ENCODE data around the gene HOPX.
"Not testable (repeated sequence)": the region's sequence is repeated elsewhere in the genome, so short reads cannot be mapped to it uniquely, and the experiment has no call there.

The HOPX gene

DNA sequence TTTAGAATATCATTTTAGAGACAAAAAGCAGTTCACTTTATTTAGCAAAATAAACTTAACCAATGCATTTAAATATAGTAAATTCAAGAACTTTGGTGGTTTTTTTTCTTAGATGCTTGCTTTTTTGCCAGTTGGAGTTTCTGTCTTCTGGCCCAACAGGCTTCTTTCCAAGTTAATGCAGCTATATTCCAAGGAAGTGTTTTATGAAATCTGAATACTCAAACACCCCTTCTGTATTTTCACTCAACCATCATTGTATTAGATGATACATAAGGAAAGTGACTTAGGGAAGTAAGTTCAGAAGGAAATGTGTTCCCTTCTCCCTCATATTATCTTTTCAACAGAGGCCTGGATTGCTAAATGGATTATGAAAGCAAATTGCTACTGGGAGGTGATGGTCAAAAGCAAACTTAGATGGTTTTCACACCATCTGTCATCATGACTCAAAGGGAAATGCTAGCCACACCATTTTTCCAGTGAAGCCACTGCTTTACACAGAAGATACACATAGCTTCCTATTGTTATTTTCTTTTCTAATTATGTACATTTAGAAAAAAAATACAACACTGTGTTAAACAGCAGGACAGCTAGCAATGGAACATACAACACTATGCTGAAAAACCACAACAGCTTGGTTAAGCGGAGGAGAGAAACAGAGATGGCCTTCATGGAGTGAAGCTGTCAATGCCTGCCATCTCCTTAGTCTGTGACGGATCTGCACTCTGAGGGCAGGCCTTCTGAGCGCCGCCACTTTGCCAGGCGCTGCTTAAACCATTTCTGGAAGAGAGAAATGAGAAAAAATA, 32.9 kb downstream of the HOPX start:
- Histone ChIP-seq H3K36me3 (ENCODE audit: insufficient read depth, low read length) (0 out of 2 replicates have a peak, but pooled peaks cover 3% of the 10 kb centered on the region), H2AFZ (ENCODE audit: low read length, unreplicated experiment) (no peak overlapping the region), H3K27me3 (ENCODE audit: insufficient read depth, low read length) (no peaks in the 10 kb centered on the region), H3K79me2 (ENCODE audit: control insufficient read depth, insufficient read depth, low read length, unreplicated experiment) (no peaks in the 10 kb centered on the region), H3K4me1 (ENCODE audit: control insufficient read depth, insufficient read depth, low read length, unreplicated experiment) (peaks cover 7% of the 10 kb centered on the region), H3K27ac (ENCODE audit: low read depth, low read length) (no peak overlapping the region), H3K4me3 (ENCODE audit: low read depth, low read length) (no peak overlapping the region)

DNA sequence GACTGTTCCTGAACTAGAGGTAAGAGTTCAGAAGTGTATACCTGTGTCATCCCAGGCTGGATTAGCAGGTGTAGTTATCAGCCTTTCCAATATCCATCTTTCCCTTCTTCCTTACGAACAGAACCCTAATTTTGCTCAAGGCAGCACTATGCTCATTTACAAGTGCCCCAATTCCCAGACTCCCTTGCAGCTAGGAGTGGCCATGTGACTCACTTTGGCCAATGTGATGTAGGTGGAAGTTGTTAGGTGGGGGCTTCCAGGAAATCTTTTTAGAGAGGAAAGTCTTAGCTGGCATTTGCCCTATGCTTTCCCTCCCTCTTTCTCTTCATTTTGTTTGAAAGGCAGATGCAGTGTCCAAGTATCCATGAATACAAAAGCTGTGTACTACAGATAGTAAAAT, 34.8 kb downstream of the HOPX start:
- no peak overlapping the region for H2AFZ ChIP-seq (ENCODE audit: low read length, unreplicated experiment)
- no peaks in the 10 kb centered on the region for H3K79me2 ChIP-seq (ENCODE audit: control insufficient read depth, insufficient read depth, low read length, unreplicated experiment)
- H3K27me3 ChIP-seq (ENCODE audit: insufficient read depth, low read length): no peaks in the 10 kb centered on the region
- no peak overlapping the region for H3K27ac ChIP-seq (ENCODE audit: low read depth, low read length)
- H3K36me3 ChIP-seq (ENCODE audit: insufficient read depth, low read length): 0 out of 2 replicates have a peak, but pooled peaks cover 3% of the 10 kb centered on the region
- no peak overlapping the region for H3K4me3 ChIP-seq (ENCODE audit: low read depth, low read length)
- H3K4me1 ChIP-seq (ENCODE audit: control insufficient read depth, insufficient read depth, low read length, unreplicated experiment): peaks cover 12% of the 10 kb centered on the region

DNA sequence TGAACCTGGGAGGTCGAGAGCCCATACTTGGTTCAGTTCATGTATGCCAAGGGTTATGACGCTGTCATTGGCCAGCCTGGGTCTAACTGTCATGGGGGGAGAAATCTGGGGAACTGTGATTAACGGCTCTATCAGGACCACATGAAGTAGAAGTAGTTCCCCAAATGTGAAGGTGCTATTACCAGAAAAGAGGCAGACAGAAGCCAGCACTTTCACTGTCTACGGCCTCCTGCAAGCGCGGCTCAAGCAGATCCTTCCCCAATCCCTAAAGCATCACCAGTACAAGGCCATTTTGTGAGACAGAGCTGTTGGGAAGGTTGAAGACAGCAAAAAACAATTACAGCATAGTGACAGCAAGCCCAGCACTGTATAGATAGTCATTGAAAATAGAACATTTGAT, 37.5 kb downstream of the HOPX start:
- H2AFZ ChIP-seq (ENCODE audit: low read length, unreplicated experiment): no peak overlapping the region
- 0 out of 2 replicates have a peak, but pooled peaks cover 3% of the 10 kb centered on the region for H3K36me3 ChIP-seq (ENCODE audit: insufficient read depth, low read length)
- H3K27me3 ChIP-seq (ENCODE audit: insufficient read depth, low read length): no peaks in the 10 kb centered on the region
- H3K27ac ChIP-seq (ENCODE audit: low read depth, low read length): no peak overlapping the region
- H3K4me3 ChIP-seq (ENCODE audit: low read depth, low read length): no peak overlapping the region
- H3K4me1 ChIP-seq (ENCODE audit: control insufficient read depth, insufficient read depth, low read length, unreplicated experiment): peaks cover 24% of the 10 kb centered on the region
- no peaks in the 10 kb centered on the region for H3K79me2 ChIP-seq (ENCODE audit: control insufficient read depth, insufficient read depth, low read length, unreplicated experiment)

DNA sequence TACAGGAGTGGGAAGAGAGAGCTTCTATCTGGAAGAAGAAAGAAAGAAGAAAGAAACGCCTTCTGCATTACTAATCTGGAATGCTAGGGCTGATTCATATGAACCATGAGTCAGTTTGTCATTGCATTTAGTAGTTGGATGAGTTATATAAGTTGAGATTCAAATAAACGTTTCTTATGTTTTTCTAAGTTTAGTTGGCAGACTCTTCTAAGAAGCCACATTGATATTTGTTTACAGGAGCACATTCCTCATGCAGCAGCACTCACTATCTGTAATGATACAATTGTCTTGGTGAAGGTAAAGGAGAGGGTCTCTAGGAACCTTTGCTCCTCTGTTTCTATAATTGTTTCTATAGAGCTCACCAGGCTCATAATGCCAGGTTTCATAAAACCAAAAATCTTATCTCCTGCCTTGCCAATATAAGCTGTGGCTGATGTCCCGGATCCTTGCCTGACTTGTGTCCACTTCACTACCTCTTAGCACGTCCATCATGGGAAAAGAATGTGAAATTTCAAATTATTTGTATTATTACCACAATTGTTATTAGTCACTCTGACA, 39.5 kb downstream of the HOPX start:
- peak overlapping the region; percentile 6; the same call in 1 of the 2 replicates for H3K4me3 ChIP-seq (ENCODE audit: low read depth, low read length)

DNA sequence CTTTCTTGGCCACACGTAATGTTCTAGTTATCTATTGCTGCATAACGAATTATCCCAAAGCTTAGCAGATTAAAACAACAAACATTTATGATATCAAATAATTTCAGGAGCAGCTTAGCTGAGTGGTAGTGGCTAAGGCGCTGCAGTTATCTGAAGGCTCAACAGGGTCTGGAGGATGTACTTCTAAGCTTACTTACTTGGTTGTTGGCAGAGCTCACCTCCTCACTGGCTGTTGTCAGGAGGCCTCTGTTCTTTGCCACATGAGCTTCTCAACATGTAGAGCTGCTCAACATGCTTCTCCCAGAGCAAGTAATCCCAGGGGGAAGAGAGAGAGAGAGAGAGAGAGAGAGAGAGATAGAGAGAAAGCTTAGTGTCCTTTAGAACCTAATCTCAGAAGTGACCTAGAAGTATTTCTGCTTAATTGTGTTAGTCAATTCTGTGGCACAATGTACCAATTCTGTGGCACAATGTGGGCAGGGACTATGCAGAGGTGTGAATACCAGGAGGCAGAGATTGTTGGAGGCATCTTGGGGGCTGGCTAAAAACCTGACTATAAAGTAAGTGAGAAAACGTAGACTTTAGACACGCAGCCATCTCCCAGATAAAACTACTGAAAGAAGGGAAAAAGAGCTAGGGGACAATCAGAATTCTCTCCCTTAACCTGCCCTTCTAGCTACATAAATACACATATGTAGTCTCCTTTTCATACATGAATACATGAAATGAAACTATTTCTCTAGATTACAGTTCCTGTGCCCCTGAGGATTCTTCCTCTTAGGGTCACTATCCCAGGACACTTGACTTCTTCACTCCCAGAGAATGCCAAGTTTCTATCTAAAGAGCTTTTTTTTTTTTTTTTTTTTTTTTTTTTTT, 40.2 kb downstream of the HOPX start:
- Histone ChIP-seq H3K4me3 (ENCODE audit: low read depth, low read length) (peak overlapping the region; percentile 7; the same call in 1 of the 2 replicates), H3K27ac (ENCODE audit: low read depth, low read length) (peak overlapping the region; percentile 96), H3K4me1 (ENCODE audit: control insufficient read depth, insufficient read depth, low read length, unreplicated experiment) (peaks cover 21% of the 10 kb centered on the region), H3K27me3 (ENCODE audit: insufficient read depth, low read length) (no peaks in the 10 kb centered on the region), H3K36me3 (ENCODE audit: insufficient read depth, low read length) (no peaks in the 10 kb centered on the region), H2AFZ (ENCODE audit: low read length, unreplicated experiment) (peak overlapping the region; percentile 16), H3K79me2 (ENCODE audit: control insufficient read depth, insufficient read depth, low read length, unreplicated experiment) (no peaks in the 10 kb centered on the region)

More for the DNA sequence above, 39.5 kb downstream of the HOPX start:
- Histone ChIP-seq H3K79me2 (ENCODE audit: control insufficient read depth, insufficient read depth, low read length, unreplicated experiment) (no peaks in the 10 kb centered on the region), H3K36me3 (ENCODE audit: insufficient read depth, low read length) (0 out of 2 replicates have a peak, but pooled peaks cover 3% of the 10 kb centered on the region), H3K27me3 (ENCODE audit: insufficient read depth, low read length) (no peaks in the 10 kb centered on the region), H3K4me1 (ENCODE audit: control insufficient read depth, insufficient read depth, low read length, unreplicated experiment) (peaks cover 21% of the 10 kb centered on the region), H2AFZ (ENCODE audit: low read length, unreplicated experiment) (no peak overlapping the region), H3K27ac (ENCODE audit: low read depth, low read length) (peak overlapping the region; percentile 96)

DNA sequence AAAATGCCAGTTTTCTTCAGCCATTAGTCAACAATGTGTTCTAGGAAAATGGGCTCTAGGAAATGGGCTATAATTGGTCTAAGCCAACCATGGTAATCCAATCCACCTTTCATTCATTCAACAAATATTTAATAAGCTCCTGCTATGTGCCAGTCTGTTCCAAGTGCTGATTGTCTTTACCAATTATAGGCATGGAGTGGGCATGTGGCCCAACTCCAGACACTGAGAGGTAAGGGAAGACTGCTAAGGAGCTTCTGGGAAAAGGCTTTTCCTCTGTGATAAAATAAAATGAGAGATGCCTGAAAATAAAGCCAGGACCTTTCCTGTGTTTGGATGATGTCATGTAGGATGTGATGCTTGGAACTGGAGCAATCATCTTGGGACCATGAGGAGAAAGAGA, 43.3 kb downstream of the HOPX start:
- H3K4me1 ChIP-seq (ENCODE audit: control insufficient read depth, insufficient read depth, low read length, unreplicated experiment): peaks cover 21% of the 10 kb centered on the region
- H3K36me3 ChIP-seq (ENCODE audit: insufficient read depth, low read length): no peaks in the 10 kb centered on the region
- peak overlapping the region; percentile 24 for H2AFZ ChIP-seq (ENCODE audit: low read length, unreplicated experiment)
- no peaks in the 10 kb centered on the region for H3K27me3 ChIP-seq (ENCODE audit: insufficient read depth, low read length)
- H3K79me2 ChIP-seq (ENCODE audit: control insufficient read depth, insufficient read depth, low read length, unreplicated experiment): no peaks in the 10 kb centered on the region
- no peak overlapping the region for H3K27ac ChIP-seq (ENCODE audit: low read depth, low read length)
- no peak overlapping the region for H3K4me3 ChIP-seq (ENCODE audit: low read depth, low read length)

DNA sequence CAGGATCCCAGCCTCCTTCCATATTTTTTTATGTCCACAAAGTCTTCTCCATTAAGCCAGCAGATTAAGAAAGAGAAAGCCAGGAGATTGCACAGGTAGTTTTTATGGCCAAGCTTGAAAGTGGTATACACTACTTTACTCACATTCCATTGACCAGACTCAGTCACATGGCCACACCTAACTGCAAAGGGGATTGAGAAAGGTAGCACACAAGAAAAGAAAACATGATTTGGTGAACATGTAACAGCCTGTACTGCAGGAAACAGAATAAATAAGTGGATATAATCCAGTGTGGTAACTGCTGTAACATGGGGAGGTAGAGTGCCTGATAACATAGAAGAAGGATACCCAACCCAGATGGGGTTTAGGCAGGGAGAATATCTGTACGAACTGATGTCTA, 43.9 kb downstream of the HOPX start:
- Histone ChIP-seq H3K79me2 (ENCODE audit: control insufficient read depth, insufficient read depth, low read length, unreplicated experiment) (no peaks in the 10 kb centered on the region), H3K4me1 (ENCODE audit: control insufficient read depth, insufficient read depth, low read length, unreplicated experiment) (peaks cover 16% of the 10 kb centered on the region), H3K36me3 (ENCODE audit: insufficient read depth, low read length) (no peaks in the 10 kb centered on the region), H2AFZ (ENCODE audit: low read length, unreplicated experiment) (no peak overlapping the region), H3K27ac (ENCODE audit: low read depth, low read length) (no peak overlapping the region), H3K27me3 (ENCODE audit: insufficient read depth, low read length) (no peaks in the 10 kb centered on the region), H3K4me3 (ENCODE audit: low read depth, low read length) (no peak overlapping the region)

DNA sequence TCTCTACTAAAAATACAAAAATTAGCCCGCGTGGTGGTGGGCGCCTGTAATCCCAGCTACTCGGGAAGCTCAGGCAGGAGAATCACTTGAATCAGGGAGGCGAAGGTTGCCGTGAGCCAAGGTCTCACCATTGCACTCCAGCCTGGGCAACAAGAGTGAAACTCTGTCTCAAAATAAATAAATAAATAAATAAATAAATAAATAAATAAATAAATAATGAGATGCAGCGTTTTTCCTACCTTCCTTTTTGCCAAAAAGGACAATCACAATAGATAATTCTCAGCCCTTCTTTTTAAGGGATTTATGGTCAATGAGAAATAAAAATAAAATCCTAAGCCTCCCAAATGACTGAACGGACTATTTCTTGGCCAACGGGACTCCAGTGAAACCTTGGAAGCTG, 46.1 kb downstream of the HOPX start:
- H3K4me1 ChIP-seq (ENCODE audit: control insufficient read depth, insufficient read depth, low read length, unreplicated experiment): peaks cover 12% of the 10 kb centered on the region
- not testable (repeated sequence) for H2AFZ ChIP-seq (ENCODE audit: low read length, unreplicated experiment); H3K79me2 ChIP-seq (ENCODE audit: control insufficient read depth, insufficient read depth, low read length, unreplicated experiment); H3K27ac ChIP-seq (ENCODE audit: low read depth, low read length); H3K4me3 ChIP-seq (ENCODE audit: low read depth, low read length); H3K36me3 ChIP-seq (ENCODE audit: insufficient read depth, low read length); H3K27me3 ChIP-seq (ENCODE audit: insufficient read depth, low read length)

DNA sequence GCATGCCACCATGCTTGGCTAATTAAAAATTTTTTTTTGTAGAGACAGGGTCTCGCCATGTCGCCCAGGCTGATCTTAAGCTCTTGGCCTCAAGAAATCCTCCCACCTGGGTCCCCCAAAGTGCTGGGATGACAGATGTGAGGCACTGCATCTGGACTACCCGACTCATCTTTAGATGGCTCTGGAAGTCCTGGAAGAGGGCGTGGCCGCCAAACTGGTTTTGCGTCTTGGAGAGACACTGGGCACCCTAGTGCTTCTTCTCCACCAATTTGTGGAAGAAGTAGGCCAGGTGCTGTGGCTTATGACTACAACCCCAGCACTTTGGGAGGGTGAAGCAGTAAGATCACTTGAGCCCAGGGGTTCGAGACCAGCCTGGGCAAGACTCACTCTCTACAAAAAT, 47.6 kb downstream of the HOPX start:
- H3K36me3 ChIP-seq (ENCODE audit: insufficient read depth, low read length): no peaks in the 10 kb centered on the region

DNA sequence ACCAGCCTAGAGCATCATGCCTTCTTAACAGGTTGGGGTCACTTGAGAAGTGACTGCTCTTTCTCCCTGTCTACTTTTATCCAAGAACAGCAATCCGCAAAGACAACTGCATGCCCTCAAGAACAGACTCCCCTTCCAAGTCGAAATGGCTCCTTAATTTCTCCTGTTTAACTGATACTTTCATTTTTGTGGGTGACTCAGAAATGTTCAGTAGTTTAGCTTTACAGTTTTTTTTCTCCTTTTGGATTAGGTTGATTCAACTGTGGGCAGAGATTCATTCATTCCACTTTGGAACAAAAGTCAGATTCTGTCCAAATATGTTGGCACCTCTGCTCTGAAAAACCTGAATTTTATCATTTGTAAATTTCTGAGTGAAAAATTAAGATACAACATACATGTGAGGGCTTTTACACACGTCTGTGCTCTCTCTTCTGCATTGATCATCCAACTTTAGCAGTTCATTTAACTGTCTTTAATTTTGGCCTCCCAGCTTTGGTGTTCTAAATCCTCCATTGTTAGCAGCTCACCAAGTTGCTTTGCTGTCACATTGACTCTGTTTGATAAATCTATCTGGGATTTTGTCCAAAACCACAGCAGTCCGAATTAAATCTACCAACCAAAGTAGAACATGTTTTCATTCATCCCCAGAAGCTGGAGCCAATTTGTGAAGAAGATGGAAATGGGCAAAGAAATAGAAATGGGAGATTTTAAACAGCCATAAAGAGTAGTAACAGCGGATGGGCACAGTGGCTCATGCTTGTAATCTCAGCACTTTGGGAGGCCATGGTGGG, 50.0 kb downstream of the HOPX start:
- Histone ChIP-seq H3K27ac (ENCODE audit: low read depth, low read length) (peak overlapping the region; percentile 38), H3K79me2 (ENCODE audit: control insufficient read depth, insufficient read depth, low read length, unreplicated experiment) (no peaks in the 10 kb centered on the region), H3K36me3 (ENCODE audit: insufficient read depth, low read length) (no peaks in the 10 kb centered on the region), H3K27me3 (ENCODE audit: insufficient read depth, low read length) (no peaks in the 10 kb centered on the region), H3K4me3 (ENCODE audit: low read depth, low read length) (0 out of 2 replicates have a peak overlapping the region, but pooled peaks have one; percentile 26), H2AFZ (ENCODE audit: low read length, unreplicated experiment) (peak overlapping the region; percentile 37), H3K4me1 (ENCODE audit: control insufficient read depth, insufficient read depth, low read length, unreplicated experiment) (peaks cover 18% of the 10 kb centered on the region)

More for the DNA sequence above, 47.6 kb downstream of the HOPX start:
- H3K79me2 ChIP-seq (ENCODE audit: control insufficient read depth, insufficient read depth, low read length, unreplicated experiment): no peaks in the 10 kb centered on the region
- no peak overlapping the region for H3K4me3 ChIP-seq (ENCODE audit: low read depth, low read length)
- H2AFZ ChIP-seq (ENCODE audit: low read length, unreplicated experiment): no peak overlapping the region
- H3K27ac ChIP-seq (ENCODE audit: low read depth, low read length): no peak overlapping the region
- H3K27me3 ChIP-seq (ENCODE audit: insufficient read depth, low read length): no peaks in the 10 kb centered on the region
- peaks cover 17% of the 10 kb centered on the region for H3K4me1 ChIP-seq (ENCODE audit: control insufficient read depth, insufficient read depth, low read length, unreplicated experiment)

All from ACC112 (cell line).